A673 (cell line): ENCODE data around the gene OR10G3. TPM values are rescaled to one million over a fixed set of nuclear protein-coding genes. Genes with fewer than 3 reads are reported as not detected.
A peak's percentile ranks its signal among the peaks of the same experiment; 100 is the strongest.

Source experiments
- BruUV-seq: library from RNA; stranded (reverse); fragments of 400-500 nt; replicated peaks from 2 replicates; lab custom pipeline; 2021; lab: Mats Ljungman, UMichigan
- CTCF ChIA-PET: fragments of 300-600 bp; sonication (Branson Sonifier 250); formaldehyde crosslinking; loops from one replicate; lab custom pipeline; 2022; ENCODE audit warnings: antibody characterized with exemption; lab: Charles Lee
- POLR2A ChIA-PET: fragments of 300-600 bp; sonication (Branson Sonifier 250); formaldehyde crosslinking; loops from one replicate; lab custom pipeline; 2022; ENCODE audit warnings: antibody characterized with exemption; ENCODE audit not compliant: low non-redundant PET; lab: Charles Lee
- DNase-seq: peaks from one replicate; pipeline ENCODE4 v3.0.0-alpha.2; 2015; ENCODE audit warnings: low spot score
- H3K27ac ChIP-seq: fragments of 200-600 bp; sonication (generic); 2 replicates; pipeline ENCODE4 v1.5.1; 2016; ENCODE audit warnings: mixed run types, low read depth, mild to moderate bottlenecking, mixed read lengths, antibody characterized with exemption, low read length; ENCODE audit not compliant: poor library complexity, severe bottlenecking
- H3K27me3 ChIP-seq: fragments of 200-600 bp; sonication (generic); replicated peaks from 2 replicates; pipeline ENCODE4 v1.6.1; 2017; ENCODE audit warnings: mixed run types, low read depth, mild to moderate bottlenecking, mixed read lengths, antibody characterized with exemption, low read length; ENCODE audit not compliant: insufficient read depth, poor library complexity
- H3K36me3 ChIP-seq: fragments of 200-600 bp; sonication (generic); 2 replicates; pipeline ENCODE4 v1.6.1; 2016; ENCODE audit warnings: mixed run types, mild to moderate bottlenecking, mixed read lengths, antibody characterized with exemption, low read length; ENCODE audit not compliant: insufficient read depth, poor library complexity, severe bottlenecking
- H3K4me1 ChIP-seq: fragments of 200-600 bp; sonication (generic); 2 replicates; pipeline ENCODE4 v1.6.1; 2017; ENCODE audit warnings: mixed run types, mild to moderate bottlenecking, mixed read lengths, antibody characterized with exemption, low read length; ENCODE audit not compliant: insufficient read depth, poor library complexity, severe bottlenecking
- H3K4me3 ChIP-seq: fragments of 200-600 bp; sonication (generic); 2 replicates; pipeline ENCODE4 v1.5.1; 2016; ENCODE audit warnings: low read depth, mixed run types, mild to moderate bottlenecking, mixed read lengths, low read length; ENCODE audit not compliant: poor library complexity, severe bottlenecking
- H3K9me3 ChIP-seq: fragments of 200-600 bp; sonication (generic); 2 replicates; pipeline ENCODE4 v1.6.1; 2016; ENCODE audit warnings: mixed run types, low read depth, mild to moderate bottlenecking, mixed read lengths, antibody characterized with exemption, low read length; ENCODE audit not compliant: poor library complexity, severe bottlenecking
- CTCF ChIP-seq: fragments of 300-800, 200-600 bp; sonication (generic); conservative IDR thresholded peaks from 2 replicates; pipeline ENCODE4 v1.5.1; 2017; ENCODE audit warnings: low read depth, mild to moderate bottlenecking, antibody characterized with exemption, low read length, moderate library complexity, mixed read lengths
- EZH2 ChIP-seq: fragments of 200-600 bp; sonication (generic); IDR thresholded peaks from 2 replicates; pipeline ENCODE4 v1.6.1; 2017; ENCODE audit warnings: borderline replicate concordance, low read depth, mild to moderate bottlenecking, mixed read lengths, antibody characterized with exemption, low read length; ENCODE audit not compliant: poor library complexity, severe bottlenecking
- intact Hi-C: fragments of 100-400 bp; cut with micrococcal nuclease; formaldehyde crosslinking; loops from one replicate; pipeline ENCODE4 v1.10.0; 2022; ENCODE audit not compliant: unreplicated experiment
- total RNA-seq: library from RNA; stranded (reverse); gene quantifications from 2 replicates; pipeline ENCODE4 v1.2.3, GENCODE V29; 2021

The OR10G3 gene
- total RNA-seq, 1 experiment from 2014 or later: not detected

GRCh38 chr14:21535545-21536417 lies 44.1 kb downstream of the OR10G3 start:
- Histone ChIP-seq H3K36me3 (no peaks in the 10 kb centered on the region), H3K9me3 (no peaks in the 10 kb centered on the region), H3K4me3 (peak overlapping the region; percentile 85), H3K27me3 (no peaks in the 10 kb centered on the region), H3K27ac (peak overlapping the region; percentile 99), H3K4me1 (peaks cover 57% of the 10 kb centered on the region)
- TSS peak; percentile 77 for BruUV-seq
- DNase-seq: peak; percentile 62
- ChIA-PET POLR2A (no interaction called here), CTCF (no interaction called here)
- TF ChIP-seq CTCF (no peak), EZH2 (no peak)
- intact Hi-C loops: loop anchor here (10.0 kb wide), 1 partner anchor 271 kb away; the partner anchor contains the start of gene HNRNPC

GRCh38 chr14:21534576-21534975 lies 45.3 kb downstream of the OR10G3 start:
- POLR2A ChIA-PET: interaction anchor here (0.6 to 1.4 kb wide), 6 partner anchors 9 to 559 kb away, joined by 3 to 22 read pairs (median 6); partner anchors contain the start of genes METTL3 and SALL2
- intact Hi-C loops: loop anchor here (1.0 to 10.0 kb wide), 4 partner anchors 8 to 270 kb away; partner anchors contain the start of genes HNRNPC and SALL2
- BruUV-seq: no TSS peak
- Histone ChIP-seq H3K9me3 (no peaks in the 10 kb centered on the region), H3K27me3 (no peaks in the 10 kb centered on the region), H3K27ac (peak overlapping the region; percentile 99), H3K4me3 (peak overlapping the region; percentile 85), H3K36me3 (no peaks in the 10 kb centered on the region), H3K4me1 (peaks cover 56% of the 10 kb centered on the region)
- CTCF ChIA-PET: interaction anchor here (0.9 to 1.2 kb wide), 3 partner anchors 8 to 58 kb away, joined by 3 to 4 read pairs (median 4); partner anchors contain the start of genes RAB2B, SALL2 and TOX4
- no peak for TF ChIP-seq CTCF
- no peak for TF ChIP-seq EZH2
- peak; percentile 99 for DNase-seq

GRCh38 chr14:21533294-21533693 lies 46.6 kb downstream of the OR10G3 start:
- no TSS peak for BruUV-seq
- Histone ChIP-seq H3K36me3 (peaks cover 3% of the 10 kb centered on the region), H3K9me3 (no peaks in the 10 kb centered on the region), H3K4me1 (peaks cover 53% of the 10 kb centered on the region), H3K27me3 (no peaks in the 10 kb centered on the region), H3K4me3 (peak overlapping the region; percentile 85), H3K27ac (peak overlapping the region; percentile 99)
- intact Hi-C loops: loop anchor here (5.0 to 10.0 kb wide), 2 partner anchors 189 to 268 kb away; partner anchors contain the start of gene HNRNPC
- POLR2A ChIA-PET: interaction anchor here (1.0 kb wide), 1 partner anchor 124 kb away, joined by 22 read pairs; no protein-coding TSS in a partner anchor
- TF ChIP-seq EZH2 (no peak), CTCF (no peak)
- CTCF ChIA-PET: interaction anchor here (0.6 kb wide), 1 partner anchor 25 kb away, joined by 9 read pairs; no protein-coding TSS in a partner anchor
- peak; percentile 79 for DNase-seq
